ENCODE measurements around the gene TRIM52. TPM values are rescaled to one million over a fixed set of nuclear protein-coding genes. Genes with fewer than 3 reads are reported as not detected.

TRIM52 gene
- polyA plus RNA-seq, 1 of the 3 experiments (the other 2 are of a cell fraction) = 6.4 TPM

DNA sequence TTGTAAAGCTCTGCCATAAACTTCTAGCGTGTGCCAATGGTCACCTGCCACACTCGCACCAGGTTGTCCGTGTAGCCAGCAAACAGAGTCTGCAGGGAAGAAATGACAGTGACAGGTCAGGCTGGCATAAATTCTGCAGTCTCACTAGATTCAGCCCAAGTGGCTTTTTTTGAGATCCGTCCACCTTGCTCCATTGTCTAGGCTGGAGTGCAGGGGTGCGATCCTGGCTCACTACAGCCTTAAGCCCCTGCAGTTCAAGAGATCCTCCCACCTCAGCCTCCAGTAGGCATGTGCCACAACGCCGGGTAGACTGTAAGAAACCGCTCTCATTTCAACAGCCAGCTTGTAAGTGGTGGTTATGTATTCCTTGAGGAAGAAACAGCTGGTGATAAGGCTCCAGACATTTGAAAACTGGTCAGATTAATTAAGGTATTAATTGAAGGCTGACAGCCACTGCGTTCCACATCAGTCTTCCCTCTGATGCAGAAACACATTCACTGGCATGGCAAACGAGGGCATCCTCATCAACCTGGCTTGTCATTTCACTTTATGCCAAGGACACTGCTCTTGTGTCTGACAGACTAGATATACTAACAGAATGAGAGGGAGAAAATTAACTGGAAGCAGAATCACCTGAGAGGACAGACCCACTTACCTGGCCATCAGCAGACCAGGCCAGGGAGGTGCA lies 23.8 kb downstream of the TRIM52 start:
- Histone ChIP-seq H3K9ac (no peak overlapping the region), H3K9me3 (no peaks in the 10 kb centered on the region), H3K4me1 (ENCODE audit: control insufficient read depth in 1 of 2, insufficient read depth in 2 of 2, low read depth in 1 of 2, low read length in 1 of 2) (peaks cover 9 to 23% of the 10 kb centered on the region in 2 experiments; a peak in 2 of 4 replicates), H3F3A (replicated peaks; ENCODE audit: insufficient read depth) (peaks cover 80% of the 10 kb centered on the region), H3K27me3 (ENCODE audit: insufficient read depth) (no peaks in the 10 kb centered on the region), H3K36me3 (replicated peaks in 1 of 2; ENCODE audit: control insufficient read depth in 1 of 2, insufficient read depth in 2 of 2, low read length in 1 of 2) (peaks cover 70 to 79% of the 10 kb centered on the region in 2 experiments), H3K79me2 (ENCODE audit: insufficient read depth) (peaks cover 43% of the 10 kb centered on the region), H2AFZ (ENCODE audit: low read depth) (no peak overlapping the region), H4K20me1 (ENCODE audit: insufficient read depth) (peaks cover 63% of the 10 kb centered on the region), H3K27ac (ENCODE audit: low read depth in 2 of 2, low read length in 1 of 2) (peak overlapping the region in 1 of 2 experiments; percentile 96; a peak in 1 of 4 replicates), H3K9me2 (no peaks in the 10 kb centered on the region), H3K4me3 (ENCODE audit: low read depth in 2 of 2, low read length in 1 of 2) (no peak overlapping the region), H3K4me2 (no peak overlapping the region)
- WGBS (ENCODE audit: low lambda C conversion rate) = 93% methylated on average over 10 of the region's 10 CpGs
- ChIA-PET CTCF (no interaction called here), POLR2A (interaction anchor here (1.1 to 1.3 kb wide), 2 partner anchors 13 to 30 kb away, joined by 3 to 7 read pairs; partner anchors contain the start of gene TRIM41)
- DNase-seq = no peak
- no peak for TF ChIP-seq USF2 (IDR thresholded peaks at IDR 0.05; ENCODE audit: borderline replicate concordance, low read depth, low read length)
- TF ChIP-seq, protein P1, sequence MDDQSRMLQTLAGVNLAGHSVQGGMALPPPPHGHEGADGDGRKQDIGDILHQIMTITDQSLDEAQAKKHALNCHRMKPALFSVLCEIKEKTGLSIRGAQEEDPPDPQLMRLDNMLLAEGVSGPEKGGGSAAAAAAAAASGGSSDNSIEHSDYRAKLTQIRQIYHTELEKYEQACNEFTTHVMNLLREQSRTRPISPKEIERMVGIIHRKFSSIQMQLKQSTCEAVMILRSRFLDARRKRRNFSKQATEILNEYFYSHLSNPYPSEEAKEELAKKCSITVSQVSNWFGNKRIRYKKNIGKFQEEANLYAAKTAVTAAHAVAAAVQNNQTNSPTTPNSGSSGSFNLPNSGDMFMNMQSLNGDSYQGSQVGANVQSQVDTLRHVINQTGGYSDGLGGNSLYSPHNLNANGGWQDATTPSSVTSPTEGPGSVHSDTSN (IDR thresholded peaks at IDR 0.05) = no peak
- no peak for TF ChIP-seq IRF3 (IDR thresholded peaks at IDR 0.05; ENCODE audit: low read depth, low read length)
- TF ChIP-seq NRF1 (IDR thresholded peaks at IDR 0.05; ENCODE audit: low read depth, low read length) = no peak
- no peak for TF ChIP-seq TCF12 (IDR thresholded peaks at IDR 0.05)
- no peak for TF ChIP-seq YY1 (IDR thresholded peaks at IDR 0.05; ENCODE audit: low read depth)
- no peak for TF ChIP-seq EZH2phosphoT487 (IDR thresholded peaks at IDR 0.05; ENCODE audit: borderline replicate concordance, low read depth)
- TF ChIP-seq NFIC (IDR thresholded peaks at IDR 0.05; ENCODE audit: borderline replicate concordance) = no peak
- TF ChIP-seq GABPA (IDR thresholded peaks at IDR 0.05; ENCODE audit: low read depth) = no peak
- TF ChIP-seq FOSL2 (IDR thresholded peaks at IDR 0.05; ENCODE audit: borderline replicate concordance, low read depth) = no peak
- no peak for TF ChIP-seq MXI1 (IDR thresholded peaks at IDR 0.05; ENCODE audit: low read depth, low read length)
- TF ChIP-seq, protein P2, sequence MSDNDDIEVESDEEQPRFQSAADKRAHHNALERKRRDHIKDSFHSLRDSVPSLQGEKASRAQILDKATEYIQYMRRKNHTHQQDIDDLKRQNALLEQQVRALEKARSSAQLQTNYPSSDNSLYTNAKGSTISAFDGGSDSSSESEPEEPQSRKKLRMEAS (IDR thresholded peaks at IDR 0.05; ENCODE audit: low read depth) = no peak
- TF ChIP-seq, protein P3, sequence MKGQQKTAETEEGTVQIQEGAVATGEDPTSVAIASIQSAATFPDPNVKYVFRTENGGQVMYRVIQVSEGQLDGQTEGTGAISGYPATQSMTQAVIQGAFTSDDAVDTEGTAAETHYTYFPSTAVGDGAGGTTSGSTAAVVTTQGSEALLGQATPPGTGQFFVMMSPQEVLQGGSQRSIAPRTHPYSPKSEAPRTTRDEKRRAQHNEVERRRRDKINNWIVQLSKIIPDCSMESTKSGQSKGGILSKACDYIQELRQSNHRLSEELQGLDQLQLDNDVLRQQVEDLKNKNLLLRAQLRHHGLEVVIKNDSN (IDR thresholded peaks at IDR 0.05; ENCODE audit: borderline replicate concordance, low read depth) = no peak
- TF ChIP-seq ELF1 (IDR thresholded peaks at IDR 0.05) = no peak
- TF ChIP-seq FOXM1 (IDR thresholded peaks at IDR 0.05; ENCODE audit: low read depth) = no peak
- TF ChIP-seq POLR2AphosphoS5 (IDR thresholded peaks at IDR 0.05; ENCODE audit: low read depth, low read length) = no peak
- TF ChIP-seq TAF1 (IDR thresholded peaks at IDR 0.05; ENCODE audit: borderline replicate concordance, low read depth, low read length) = no peak
- TF ChIP-seq TEAD4 (IDR thresholded peaks at IDR 0.05; ENCODE audit: borderline replicate concordance, insufficient read depth) = no peak
- TF ChIP-seq, protein P4, sequence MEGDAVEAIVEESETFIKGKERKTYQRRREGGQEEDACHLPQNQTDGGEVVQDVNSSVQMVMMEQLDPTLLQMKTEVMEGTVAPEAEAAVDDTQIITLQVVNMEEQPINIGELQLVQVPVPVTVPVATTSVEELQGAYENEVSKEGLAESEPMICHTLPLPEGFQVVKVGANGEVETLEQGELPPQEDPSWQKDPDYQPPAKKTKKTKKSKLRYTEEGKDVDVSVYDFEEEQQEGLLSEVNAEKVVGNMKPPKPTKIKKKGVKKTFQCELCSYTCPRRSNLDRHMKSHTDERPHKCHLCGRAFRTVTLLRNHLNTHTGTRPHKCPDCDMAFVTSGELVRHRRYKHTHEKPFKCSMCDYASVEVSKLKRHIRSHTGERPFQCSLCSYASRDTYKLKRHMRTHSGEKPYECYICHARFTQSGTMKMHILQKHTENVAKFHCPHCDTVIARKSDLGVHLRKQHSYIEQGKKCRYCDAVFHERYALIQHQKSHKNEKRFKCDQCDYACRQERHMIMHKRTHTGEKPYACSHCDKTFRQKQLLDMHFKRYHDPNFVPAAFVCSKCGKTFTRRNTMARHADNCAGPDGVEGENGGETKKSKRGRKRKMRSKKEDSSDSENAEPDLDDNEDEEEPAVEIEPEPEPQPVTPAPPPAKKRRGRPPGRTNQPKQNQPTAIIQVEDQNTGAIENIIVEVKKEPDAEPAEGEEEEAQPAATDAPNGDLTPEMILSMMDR (IDR thresholded peaks at IDR 0.05) = no peak
- no peak for TF ChIP-seq MEF2A (IDR thresholded peaks at IDR 0.05; ENCODE audit: borderline replicate concordance, low read depth)

Data from SK-N-SH (cell line).